GM19025 (cell line): ENCODE results near the gene BAIAP2L2.

Source experiments
- ATAC-seq: cut with Tn5 transposase; IDR thresholded peaks from one replicate; pipeline ENCODE4 v1.9.1; 2021; ENCODE audit warnings: mild to moderate bottlenecking, low read depth, moderate library complexity; ENCODE audit not compliant: unreplicated experiment

BAIAP2L2 gene

DNA sequence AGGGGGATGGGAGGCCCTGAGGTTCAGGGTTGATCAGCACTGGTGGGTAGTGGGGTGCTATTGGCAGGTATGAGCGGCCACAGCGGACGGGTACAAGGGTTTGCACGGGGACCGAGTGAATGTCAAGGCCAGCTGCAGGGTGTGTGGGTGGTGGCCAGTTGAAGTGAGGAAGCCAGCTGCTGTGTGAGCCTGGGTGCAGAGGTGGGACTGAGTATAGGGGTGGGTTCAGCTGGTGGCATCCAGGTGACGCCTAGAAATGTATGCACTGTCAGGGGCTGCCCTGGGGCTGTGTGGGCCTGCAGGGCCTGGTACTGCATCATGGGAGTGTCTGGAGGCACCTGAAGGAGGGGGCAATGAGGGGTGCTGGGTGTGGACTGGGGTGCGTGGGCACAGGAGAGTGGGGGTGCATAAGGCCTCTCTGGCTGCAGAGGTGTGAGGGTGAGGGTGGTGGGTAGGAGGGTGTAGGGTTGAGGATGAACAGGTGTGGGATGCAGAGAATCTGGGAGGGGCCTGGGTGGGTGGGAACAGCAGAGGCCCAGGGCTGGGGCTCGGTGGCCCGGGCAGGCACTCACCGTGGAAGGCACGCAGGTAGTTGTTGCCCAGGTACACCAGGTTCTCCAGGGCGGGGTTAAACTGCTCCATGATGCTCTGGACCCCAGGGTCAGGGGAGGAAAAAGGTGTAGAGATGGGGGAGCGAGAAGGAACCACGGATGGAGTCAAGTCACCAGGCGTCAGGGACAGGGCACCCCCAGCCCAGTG is 1.7 kb downstream of the BAIAP2L2 start:
- no peak for ATAC-seq

DNA sequence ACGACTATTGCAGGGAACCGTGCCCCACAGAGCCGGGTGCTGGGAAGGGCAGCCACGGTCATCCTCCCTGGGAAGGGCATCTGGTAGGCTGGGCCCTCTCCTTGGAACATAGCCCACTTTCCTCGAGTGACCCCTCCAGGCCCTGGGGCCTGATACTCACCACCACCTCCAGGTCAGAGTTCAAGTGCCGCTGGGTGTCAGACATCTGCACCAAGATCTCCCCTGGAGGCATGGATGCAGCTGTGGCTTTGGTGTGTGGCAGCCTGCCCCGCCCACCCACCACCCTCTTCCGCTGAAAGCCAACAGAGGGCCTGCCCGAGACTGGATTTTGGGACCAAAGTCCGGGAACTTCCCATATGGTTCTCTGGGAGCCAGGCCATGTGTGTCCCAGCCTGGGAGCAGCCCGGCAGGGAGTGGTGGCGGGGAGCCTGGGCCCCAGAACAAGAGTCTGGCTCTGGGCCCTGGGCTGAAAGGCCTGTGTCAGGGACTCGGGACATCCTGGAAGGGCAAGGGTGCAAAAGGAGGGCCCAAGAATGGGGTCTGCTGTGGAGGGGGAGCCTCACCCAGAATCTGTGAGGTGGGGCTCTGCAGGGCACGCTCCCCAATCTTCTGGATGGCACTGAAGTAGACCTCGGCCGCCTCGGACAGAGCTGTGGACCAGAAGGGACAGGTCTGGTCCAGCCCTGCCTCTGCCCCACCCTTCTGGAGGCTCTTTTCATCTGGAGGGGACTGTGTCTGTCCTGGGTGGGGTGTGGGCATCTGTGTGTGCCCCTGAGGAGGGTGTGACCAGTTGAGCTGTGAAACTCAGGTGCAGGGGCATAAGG is 2.6 kb downstream of the BAIAP2L2 start:
- ATAC-seq = no peak

DNA sequence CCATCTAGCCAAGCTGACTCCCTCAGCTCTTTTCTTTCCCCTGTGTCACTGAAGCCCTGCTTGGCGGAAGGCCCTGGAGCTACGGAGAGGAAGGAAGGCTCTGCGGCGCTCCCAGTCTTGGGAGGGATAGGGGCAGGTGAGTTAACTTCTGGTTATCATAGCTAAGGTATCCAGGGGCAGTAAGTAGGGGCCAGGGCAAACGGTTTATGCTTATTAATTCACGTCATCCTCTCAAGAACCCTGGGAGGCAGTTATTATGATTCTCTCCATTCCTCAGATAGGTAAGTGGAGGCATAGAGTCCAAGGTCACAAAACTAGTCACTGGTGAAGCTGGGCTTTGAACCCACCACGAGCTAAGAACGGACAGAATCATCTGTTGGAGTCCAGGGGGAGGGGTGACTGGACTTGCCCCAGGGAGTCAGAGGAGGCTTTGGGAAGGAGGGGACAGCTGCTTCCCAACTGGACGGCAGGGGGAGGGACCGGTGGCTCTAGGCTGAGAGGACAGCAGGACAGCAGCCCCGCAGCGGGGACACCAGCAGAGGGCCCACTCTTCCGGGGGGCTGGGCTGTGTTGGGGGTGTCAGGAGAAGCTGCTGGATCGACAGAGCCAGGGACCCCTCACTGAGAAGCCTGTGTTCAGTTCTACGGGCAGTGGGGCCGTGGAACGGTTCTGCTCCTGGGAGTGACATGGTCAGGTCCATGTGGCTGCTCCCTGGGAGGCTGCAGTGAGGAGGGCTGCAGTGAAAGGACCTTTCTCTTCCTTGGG is 3.5 kb downstream of the BAIAP2L2 start:
- no peak for ATAC-seq

DNA sequence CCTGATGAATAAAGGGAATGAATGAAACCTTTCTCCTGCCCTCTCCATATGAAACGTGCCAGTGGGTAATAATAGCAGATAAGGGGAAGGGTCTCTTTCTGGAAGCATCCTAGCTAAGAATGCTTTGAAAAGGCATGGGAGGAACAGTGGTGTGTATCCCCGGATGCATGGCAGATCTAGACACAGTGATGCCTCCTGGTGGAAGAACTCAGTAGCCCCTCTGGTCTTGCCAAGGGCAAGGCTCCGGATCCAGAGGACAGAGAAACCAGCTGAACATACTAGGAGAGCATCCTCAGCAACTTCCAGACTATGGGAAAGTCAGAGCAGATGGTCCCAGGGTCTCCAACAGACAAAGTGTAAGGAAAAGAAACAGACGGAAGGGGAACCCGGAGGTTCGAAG is 6.4 kb downstream of the BAIAP2L2 start:
- no peak for ATAC-seq

DNA sequence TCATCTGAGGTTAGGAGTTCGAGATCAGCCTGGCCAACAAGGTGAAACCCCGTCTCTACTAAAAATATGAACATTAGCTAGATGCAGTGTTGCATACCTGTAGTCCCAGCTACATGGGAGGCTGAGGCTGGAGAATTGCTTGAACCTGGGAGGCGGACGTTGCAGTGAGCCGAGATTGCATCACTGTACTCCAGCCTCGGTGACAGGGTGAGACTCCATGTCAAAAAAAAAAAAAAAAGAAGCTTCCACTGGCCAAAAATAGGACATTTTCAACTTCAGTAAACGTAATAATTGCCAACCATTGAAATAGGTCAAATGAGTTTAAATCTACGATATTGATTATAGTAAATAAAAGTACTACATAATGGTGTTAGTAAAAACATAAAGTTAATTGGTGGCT is 6.8 kb downstream of the BAIAP2L2 start:
- ATAC-seq = no peak

DNA sequence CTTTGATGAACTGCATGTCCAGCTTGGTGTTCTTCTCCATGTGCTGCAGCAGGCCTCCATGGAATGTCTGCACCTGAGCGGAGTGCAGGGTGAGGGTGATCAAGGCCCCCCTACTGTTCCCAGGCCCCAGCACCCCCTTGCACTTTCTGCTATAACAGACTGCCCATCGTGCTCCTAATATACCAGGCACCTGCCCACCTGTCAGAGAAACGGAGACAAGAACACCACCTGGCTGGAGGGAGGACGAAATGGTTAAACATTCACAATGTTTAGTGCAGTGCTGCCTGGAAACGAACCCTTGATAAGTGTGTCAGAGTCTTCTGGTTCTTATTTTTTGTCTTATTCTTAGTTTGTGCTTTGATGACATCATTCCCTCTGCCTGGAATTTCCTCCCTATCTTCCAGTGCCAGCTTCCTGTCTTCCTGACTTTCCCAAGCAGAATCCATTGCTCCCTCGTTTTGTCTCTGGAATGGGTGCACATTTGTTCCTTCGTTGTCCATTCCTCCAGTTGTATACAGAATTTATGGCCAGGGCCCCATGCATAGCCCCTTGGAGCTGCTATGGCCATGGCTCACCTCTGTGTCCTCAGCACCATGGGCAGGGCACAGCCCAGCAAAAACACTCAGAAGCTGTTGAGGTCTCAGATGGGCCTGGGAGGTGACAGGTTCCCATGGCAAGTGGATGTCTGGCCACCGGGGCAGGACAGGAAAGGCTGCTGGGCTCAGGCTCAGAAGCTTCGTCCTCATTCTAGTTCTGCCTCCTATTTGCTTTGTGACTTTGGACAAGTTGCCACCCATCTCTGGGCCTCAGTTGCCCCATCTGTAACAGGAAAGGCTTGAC is 11.9 kb downstream of the BAIAP2L2 start:
- ATAC-seq = no peak

DNA sequence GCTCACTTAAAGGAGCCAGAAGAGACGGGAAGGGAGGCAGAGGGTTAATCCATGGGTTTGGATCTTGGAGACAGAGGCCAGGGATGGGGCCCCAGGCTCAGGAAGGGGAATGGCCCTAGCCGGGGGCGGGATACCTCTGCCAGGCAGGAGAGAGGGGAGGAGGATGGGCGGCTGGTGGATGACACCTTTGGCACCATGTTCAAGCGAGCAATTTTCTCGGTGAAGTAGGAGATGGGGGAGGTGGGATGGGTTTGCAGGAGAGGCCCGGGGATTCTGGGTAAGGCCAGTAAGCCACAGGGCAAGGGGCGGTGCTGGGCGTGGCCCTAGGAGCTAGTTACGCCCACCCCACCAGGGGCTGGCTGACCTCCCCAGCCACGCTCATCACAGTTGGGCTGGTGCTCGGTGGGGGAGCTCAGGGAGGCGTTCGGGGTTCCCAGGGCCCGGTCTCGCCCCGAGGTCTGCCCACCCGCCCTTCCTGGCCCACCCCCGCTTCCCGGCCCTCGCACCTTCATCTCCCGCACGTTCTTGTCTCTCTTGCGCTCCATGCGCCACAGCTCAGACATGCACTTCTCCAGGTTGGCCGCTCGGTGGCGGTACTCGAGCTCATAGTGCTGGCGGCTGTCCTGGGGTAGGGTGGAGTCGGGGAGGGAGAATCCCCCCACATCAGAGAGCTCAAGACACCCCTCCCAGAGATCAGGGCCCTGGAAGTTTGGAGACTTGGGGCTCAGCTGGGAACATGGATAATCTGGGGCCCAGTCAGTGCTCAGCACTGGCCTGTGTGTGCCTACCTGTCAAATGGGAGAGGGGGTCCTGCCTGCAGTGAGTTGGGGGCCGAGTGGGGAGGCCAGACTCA is 12.7 kb downstream of the BAIAP2L2 start:
- no peak for ATAC-seq

DNA sequence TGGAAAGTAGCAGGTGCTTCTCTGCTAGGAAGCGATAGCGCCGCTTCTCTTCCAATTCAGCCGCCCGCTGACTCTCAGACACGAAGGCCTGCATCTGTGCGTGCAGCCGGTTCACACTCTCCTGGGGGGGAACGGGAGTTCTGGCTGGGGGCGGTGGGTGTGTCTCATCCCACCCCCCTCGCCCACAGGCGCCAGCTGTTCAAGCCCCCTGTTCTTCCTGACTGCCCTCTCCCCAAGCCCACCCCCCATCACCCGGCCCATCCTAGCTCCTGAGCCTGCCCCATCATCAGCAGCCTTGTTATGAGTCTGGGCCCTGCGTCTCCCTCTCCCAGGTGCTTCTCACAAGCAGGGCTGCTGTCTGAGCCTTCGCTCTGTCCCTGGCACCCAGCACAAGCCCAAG is 13.4 kb downstream of the BAIAP2L2 start:
- ATAC-seq = no peak

DNA sequence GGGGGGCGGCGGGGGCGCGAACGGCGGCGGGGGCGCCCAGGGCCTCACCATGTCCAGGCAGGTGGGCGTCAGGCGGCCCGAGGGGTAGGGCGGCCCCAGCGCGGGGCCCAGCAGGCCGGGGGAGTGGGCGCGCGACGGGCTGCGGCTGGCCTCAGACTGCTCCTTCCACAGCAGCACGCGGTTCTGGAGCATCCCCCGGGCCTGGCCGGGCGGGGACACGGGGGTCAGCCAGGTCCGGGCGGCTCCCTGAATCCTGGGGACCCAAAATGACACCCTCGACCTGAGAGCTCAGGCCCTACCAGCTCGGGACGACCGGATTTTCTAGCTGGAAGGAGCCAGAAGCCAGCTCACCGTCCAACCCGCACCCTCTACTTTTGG is 21.0 kb downstream of the BAIAP2L2 start:
- ATAC-seq = no peak

DNA sequence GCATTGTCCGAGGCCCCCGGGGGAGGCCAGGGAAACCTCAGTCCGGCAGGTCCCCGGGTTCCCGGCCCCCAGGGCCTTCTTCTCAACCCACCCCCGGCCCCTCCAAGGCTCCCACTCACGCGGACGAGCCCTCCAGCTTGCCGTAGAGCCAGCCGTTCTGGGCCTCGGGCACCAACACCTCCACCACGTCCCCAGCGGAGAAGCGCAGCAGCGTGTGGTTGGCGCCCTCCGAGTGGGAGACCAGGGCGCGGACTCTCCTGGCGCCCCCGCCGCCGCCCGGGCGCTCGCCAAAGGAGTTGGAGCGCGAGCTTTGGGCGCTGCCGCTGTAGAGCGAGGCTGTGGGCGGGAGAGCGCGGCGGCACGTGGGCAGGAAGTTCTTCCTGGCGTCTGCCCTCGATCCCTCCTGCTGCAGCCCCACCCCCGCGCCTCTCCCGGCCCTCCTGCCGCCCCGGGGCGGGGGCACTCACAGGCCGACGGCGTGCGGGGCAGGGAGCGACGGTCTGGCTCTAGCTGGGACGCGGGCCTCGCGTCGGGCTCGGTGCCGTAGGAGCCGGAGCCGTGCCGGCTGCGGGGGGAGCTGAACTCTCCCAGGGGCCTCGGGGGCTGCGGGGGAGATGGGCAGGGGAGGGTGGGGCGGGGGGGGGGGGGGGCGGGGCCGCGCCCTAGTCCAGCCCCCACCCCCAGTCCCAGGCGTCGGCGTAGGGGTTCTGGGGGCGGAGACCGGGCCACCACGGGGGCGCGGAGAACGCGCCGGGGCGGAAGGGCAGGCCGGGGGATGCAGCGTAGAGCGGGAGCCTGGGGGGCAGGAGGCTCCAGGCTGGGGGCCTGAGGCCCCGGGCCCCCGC is 21.6 kb downstream of the BAIAP2L2 start:
- no peak for ATAC-seq

DNA sequence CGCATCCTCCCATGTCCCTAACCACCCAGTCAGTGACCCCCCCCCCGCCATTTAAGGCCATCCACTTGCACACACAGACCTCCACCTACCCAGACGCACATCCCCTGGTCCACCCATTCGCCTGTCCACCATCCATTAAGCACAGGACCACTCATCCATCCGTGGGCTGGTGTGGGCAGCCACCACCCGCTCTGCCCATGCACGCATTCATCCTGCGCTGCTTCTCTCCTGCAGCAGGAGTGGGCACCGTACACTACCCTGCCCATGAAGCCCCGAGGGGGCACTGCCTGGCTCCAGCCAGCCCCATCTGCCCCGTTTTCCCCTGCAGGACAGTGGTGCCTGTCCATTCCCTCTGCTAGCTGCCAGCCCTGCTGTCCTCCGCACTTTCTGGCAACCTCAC is 22.6 kb downstream of the BAIAP2L2 start:
- no peak for ATAC-seq

DNA sequence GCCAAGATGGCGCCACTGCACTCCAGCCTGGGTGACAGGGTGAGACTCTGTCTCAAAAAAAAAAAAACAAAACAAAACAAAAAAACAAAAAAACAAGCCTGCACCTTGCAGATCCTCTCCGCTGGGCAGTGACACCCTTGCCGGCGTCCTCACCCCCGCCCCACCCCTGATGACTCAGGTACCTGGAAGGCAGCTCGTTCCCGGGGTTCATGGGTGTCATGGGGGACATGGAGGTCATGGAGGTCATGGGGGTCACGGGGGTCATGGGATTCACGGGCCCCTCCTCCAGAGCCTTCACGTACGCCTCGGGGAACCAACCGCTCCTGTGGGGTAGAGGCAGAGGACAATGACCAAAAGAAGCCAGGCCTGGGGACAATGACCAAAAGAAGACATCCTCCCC is 23.5 kb downstream of the BAIAP2L2 start:
- no peak for ATAC-seq

DNA sequence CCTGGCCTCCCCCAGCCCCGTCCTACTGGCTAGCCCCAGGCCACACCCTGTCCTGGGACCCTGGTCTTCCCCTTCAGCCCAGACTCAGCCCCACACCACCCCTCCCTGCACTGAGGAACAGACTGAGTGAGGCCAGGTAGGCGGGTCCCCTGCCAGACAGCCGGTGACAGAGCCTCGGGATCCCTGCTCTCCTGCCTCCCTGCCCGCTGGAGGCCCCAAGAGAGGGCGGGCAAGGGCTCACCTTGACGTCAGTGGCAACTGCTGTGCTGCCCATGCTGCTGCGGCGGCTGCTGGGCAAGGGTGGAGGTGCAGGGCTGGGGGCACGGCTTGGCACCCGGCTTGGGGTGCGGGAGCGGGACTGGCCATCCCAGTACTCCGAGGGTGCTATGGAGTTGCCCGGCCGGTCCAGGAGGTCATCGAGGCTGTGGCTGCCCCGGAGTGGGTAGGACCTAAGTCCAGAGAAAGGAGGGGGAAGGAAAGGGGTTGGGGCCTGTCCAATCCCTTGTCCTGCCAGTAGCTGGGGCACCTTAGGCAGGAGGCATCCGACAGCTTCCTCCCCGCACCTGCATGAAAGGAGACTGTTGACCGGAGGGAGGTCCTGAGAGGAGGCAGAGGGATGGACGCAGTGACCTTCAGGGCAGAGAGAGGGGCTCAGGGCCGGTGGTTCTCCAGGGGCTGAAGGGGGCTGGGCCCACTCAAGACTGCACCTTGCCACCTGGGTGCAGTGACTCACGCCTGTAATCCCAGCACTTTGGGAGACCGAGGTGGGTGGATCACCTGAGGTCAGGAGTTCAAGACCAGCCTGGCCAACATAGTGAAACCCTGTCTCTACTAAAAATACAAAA is 24.3 kb downstream of the BAIAP2L2 start:
- ATAC-seq = no peak

DNA sequence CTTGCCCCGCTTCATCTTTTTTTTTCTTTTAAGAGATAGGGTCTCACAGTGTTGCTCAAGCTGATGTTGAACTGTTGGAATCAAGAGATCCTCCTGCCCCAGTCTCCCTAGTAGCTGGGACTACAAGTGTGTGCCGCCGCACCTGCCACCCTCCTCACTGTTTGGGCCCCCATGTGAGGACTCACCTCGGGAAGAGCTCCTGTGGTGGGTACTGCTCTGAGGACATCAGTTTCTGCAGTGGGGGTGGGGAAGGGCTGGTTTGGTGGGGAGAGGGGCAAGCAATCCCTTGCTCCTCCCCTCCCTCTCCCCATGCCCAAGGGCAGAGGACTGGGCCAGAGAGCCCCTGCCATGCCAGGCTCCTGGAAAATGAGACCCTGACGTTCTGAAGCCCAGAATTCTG is 25.0 kb downstream of the BAIAP2L2 start:
- ATAC-seq = no peak

DNA sequence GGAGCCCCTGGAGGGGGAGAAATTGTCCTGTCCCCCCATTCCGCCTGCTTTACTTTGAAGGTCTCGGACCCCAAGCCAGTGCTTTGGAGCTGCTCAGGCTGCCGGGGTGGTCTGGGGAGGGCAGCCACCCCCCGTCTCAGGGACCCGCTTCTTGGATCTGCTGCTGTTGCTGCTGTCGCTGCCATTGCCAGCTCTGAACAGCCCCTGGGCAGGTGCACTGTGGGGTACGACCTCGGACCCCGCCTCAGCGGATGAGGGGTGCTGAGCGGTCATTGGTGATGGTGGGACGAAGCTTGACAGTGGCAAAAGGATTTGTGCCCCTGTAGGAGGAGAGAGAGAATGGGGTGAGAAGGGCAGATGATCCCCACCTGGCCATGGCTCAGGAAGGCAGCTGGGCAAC is 25.4 kb downstream of the BAIAP2L2 start:
- ATAC-seq = no peak

DNA sequence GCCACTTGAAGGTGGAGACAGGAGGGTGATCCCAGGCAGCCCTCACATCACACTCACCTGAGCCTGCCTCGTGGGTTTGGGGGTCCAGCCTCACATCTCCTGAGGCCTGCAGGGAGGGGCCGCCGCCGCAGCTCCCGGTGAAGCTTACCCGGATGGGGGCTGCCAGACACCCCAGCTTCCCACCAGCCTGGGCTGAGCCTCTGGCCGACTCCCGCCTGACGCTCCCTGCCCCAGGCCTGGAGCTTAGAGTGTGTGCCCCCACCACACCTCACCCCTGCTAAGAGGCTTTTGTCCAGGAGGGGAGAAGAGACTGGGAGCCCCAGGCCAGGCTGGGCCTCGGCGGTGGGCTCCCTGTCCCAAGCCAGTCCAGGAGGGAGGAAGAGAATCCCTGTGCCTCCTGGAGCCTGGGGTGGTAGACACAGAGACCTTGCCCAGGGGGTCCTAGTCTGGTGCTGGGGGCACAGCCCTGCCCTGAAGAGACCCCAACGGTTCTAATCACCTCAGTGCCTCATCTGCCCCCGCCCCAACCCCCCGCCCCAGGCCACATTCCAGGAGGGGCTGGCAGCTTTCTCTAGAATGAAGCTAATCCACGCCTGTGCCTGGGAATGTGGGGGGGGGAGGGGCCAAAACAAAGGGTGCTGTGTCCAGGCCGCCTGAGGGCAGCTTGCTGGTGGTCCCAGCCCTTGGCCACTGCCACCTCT is 26.4 kb downstream of the BAIAP2L2 start, which contains the start of gene SLC16A8:
SLC16A8 (minus strand) TSS at position 254 of the 701 bp plus-strand sequence. CDS start 1,311 bp downstream, outside the sequence.
- no peak for ATAC-seq
